OCI-LY7 (cell line): ENCODE results near the gene LRRC7.

ENCODE experiments used
- EZH2phosphoT487 ChIP-seq: fragments of 200-600 bp; sonication (generic); IDR thresholded peaks from 2 replicates; pipeline ENCODE4 v1.6.1; 2018; ENCODE audit warnings: low read depth, borderline replicate concordance, mild to moderate bottlenecking, mixed run types, antibody characterized with exemption, low read length, moderate library complexity, mixed read lengths
- TF ChIP-seq, protein P1 (sequence below): fragments of 200-600 bp; sonication (generic); conservative IDR thresholded peaks from 2 replicates; pipeline ENCODE4 v1.5.1; 2014; ENCODE audit warnings: mild to moderate bottlenecking, antibody characterized with exemption, low read length, moderate library complexity, mixed read lengths

- TF ChIP-seq, protein P1, sequence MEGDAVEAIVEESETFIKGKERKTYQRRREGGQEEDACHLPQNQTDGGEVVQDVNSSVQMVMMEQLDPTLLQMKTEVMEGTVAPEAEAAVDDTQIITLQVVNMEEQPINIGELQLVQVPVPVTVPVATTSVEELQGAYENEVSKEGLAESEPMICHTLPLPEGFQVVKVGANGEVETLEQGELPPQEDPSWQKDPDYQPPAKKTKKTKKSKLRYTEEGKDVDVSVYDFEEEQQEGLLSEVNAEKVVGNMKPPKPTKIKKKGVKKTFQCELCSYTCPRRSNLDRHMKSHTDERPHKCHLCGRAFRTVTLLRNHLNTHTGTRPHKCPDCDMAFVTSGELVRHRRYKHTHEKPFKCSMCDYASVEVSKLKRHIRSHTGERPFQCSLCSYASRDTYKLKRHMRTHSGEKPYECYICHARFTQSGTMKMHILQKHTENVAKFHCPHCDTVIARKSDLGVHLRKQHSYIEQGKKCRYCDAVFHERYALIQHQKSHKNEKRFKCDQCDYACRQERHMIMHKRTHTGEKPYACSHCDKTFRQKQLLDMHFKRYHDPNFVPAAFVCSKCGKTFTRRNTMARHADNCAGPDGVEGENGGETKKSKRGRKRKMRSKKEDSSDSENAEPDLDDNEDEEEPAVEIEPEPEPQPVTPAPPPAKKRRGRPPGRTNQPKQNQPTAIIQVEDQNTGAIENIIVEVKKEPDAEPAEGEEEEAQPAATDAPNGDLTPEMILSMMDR = no peak
- no peak for TF ChIP-seq EZH2phosphoT487
Measured at GRCh38 chr1:69679965-69680364, 112.2 kb downstream of the LRRC7 start.
